Measurements from ENCODE around the gene DDX1. TPM values are rescaled to one million over a fixed set of nuclear protein-coding genes. Genes with fewer than 3 reads are reported as not detected.
"Not testable (repeated sequence)": the region's sequence is repeated elsewhere in the genome, so short reads cannot be mapped to it uniquely, and the experiment has no call there.

The DDX1 gene
- total RNA-seq, 1 experiment from 2014 or later: 70.7 TPM

DNA sequence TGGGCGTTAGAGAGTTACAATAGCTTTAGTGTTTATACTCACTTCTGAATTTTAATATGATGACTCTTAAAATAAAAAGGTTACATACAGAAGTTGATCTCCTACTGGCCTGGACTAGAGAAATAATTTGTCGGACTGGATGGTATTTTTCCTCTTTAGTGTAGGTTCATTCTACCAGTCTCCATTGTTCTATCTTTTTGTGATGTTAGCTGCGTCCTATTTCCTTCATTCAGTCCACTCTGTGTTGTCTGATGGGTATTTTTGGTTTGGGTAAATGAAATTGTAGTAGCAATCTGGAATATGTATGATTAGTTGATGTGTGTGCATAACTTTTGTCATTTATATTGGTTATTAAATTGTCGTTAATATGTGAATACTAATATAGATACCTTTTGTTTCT is 5.3 kb downstream of the DDX1 start:
- DNase-seq: no peak
- Histone ChIP-seq H3K27me3 (ENCODE audit: control insufficient read depth, insufficient read depth, low read length) (no peaks in the 10 kb centered on the region), H3K4me3 (ENCODE audit: insufficient read depth, low read depth, low read length) (no peak overlapping the region), H3K36me3 (replicated peaks; ENCODE audit: control insufficient read depth, insufficient read depth, low read length) (peaks cover 31% of the 10 kb centered on the region)

DNA sequence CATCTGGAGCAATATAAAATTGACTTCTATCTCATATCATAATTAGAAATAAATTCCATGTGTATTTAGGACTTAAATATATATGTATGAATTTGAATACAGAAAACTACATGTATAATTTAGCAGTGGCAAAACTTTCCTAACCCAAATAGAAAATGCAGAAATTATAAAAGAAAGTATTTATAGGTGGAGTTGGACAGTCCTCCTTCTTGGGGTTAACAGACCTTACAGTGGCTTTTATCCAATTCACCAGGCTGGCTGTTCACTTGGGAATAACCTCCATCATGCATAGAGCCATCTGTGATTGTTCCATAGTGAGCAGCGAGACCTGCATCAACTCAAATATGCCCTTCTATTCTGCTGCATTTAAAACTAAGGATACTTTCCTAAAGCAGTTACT is 8.3 kb downstream of the DDX1 start:
- H3K27me3 ChIP-seq (ENCODE audit: control insufficient read depth, insufficient read depth, low read length): no peaks in the 10 kb centered on the region
- no peak overlapping the region for H3K4me3 ChIP-seq (ENCODE audit: insufficient read depth, low read depth, low read length)
- no peak for DNase-seq
- H3K36me3 ChIP-seq (replicated peaks; ENCODE audit: control insufficient read depth, insufficient read depth, low read length): peaks cover 47% of the 10 kb centered on the region

DNA sequence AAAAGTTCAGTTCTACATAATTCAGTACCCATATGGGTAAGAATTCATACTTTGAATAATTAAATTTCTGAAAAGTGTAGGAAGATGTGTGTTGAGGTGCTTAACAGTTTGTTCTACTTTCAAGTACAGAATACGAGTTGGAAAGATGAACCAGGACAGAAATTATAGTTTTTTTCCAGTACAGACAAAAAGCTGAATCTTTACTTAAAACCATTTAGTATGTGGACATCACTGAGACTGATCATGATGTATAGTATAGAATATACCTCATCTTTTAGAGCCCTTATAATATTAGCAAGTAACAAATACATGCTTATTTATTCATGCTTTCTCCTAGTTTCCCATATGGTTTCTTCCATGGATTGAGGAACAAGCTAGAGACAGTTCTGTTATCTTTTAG is 10.0 kb downstream of the DDX1 start:
- Histone ChIP-seq H3K36me3 (replicated peaks; ENCODE audit: control insufficient read depth, insufficient read depth, low read length) (peaks cover 48% of the 10 kb centered on the region), H3K27me3 (ENCODE audit: control insufficient read depth, insufficient read depth, low read length) (no peaks in the 10 kb centered on the region), H3K4me3 (ENCODE audit: insufficient read depth, low read depth, low read length) (no peak overlapping the region)
- DNase-seq: no peak

DNA sequence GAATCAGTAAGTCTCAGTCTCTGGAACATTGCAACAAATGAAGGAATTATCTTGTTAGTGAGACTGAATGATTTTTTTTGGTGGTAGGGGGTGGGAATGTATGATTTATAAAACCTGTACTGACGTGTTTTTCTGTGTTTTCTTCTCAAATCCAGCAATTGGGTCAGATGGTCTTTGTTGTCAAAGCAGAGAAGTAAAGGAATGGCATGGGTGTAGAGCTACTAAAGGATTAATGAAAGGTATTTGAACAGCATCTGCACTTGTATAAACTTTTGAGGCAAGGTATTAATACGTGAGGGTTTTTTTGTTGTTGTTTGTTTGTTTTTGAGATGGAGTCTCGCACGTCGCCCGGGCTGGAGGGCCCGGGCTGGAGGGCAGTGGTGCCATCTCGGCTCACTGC is 10.7 kb downstream of the DDX1 start:
- Histone ChIP-seq H3K36me3 (replicated peaks; ENCODE audit: control insufficient read depth, insufficient read depth, low read length) (peaks cover 49% of the 10 kb centered on the region), H3K4me3 (ENCODE audit: insufficient read depth, low read depth, low read length) (no peak overlapping the region), H3K27me3 (ENCODE audit: control insufficient read depth, insufficient read depth, low read length) (no peaks in the 10 kb centered on the region)
- no peak for DNase-seq

DNA sequence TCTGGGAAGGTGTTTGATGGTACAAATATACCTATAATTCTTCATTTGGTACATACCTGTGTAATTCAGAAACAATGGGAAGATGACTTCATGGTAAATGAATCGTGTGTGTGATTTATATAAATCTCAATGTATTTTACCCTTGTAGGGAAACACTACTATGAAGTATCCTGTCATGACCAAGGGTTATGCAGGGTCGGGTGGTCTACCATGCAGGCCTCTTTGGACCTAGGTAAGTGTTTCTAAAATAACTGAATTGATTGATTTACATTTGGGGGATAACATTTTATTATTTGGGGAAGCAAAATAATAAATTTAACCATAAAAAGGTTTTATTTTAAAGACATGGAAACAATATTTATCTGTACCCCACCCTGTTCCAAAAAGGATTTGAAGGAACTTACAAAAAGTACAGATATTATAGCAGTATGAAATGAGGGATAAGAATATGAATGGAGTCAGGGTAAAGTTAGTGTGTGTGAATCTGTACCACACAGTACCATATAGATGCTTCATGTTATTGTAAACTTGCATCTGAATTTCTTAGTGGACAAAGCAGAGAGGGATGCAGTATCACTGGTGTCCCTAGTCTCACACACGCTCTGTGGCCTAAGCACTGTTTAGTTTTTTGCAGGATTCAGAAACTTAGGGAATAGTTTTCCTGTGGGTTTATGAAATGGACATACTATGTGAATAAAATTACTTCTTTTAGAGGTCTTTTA is 11.5 kb downstream of the DDX1 start:
- H3K4me3 ChIP-seq (ENCODE audit: insufficient read depth, low read depth, low read length): no peak overlapping the region
- no peaks in the 10 kb centered on the region for H3K27me3 ChIP-seq (ENCODE audit: control insufficient read depth, insufficient read depth, low read length)
- peaks cover 50% of the 10 kb centered on the region for H3K36me3 ChIP-seq (replicated peaks; ENCODE audit: control insufficient read depth, insufficient read depth, low read length)
- no peak for DNase-seq

DNA sequence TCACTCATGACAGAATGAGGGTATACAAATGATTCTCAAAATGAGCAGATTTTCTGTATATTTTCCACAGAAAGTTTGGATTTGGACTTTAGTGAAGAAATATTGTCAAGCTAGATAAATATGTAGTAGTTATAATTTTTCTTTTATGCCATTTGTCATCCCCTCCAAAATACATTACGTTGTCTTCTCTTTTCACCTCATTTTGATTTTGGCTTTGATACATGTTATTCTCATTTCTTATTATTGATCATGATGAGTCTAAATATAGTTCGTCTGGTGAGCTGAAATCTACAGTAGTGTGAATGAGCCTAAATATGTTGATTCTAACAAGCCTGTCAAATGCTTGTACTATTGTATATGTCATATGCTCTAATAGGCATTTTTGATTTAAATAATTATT is 12.3 kb downstream of the DDX1 start:
- H3K27me3 ChIP-seq (ENCODE audit: control insufficient read depth, insufficient read depth, low read length): no peaks in the 10 kb centered on the region
- peaks cover 50% of the 10 kb centered on the region for H3K36me3 ChIP-seq (replicated peaks; ENCODE audit: control insufficient read depth, insufficient read depth, low read length)
- no peak for DNase-seq
- H3K4me3 ChIP-seq (ENCODE audit: insufficient read depth, low read depth, low read length): no peak overlapping the region

DNA sequence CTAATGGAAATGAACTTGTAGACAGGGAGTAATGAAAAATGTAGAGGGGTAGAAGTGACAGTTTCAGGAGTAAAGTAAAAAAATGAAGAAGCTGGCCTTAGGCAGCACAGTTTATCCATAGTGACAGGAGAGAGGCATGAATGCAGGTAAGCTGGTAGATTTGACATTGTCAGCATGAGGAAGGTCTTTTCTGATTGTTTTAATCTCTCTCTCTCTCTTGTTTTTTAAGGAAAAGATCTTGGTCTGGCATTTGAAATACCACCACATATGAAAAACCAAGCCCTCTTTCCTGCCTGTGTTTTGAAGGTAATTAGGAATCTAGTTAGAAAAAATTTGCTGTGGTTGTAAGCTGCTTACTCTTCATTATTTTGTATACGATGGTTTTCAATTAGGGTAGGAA is 14.1 kb downstream of the DDX1 start:
- no peak overlapping the region for H3K4me3 ChIP-seq (ENCODE audit: insufficient read depth, low read depth, low read length)
- no peaks in the 10 kb centered on the region for H3K27me3 ChIP-seq (ENCODE audit: control insufficient read depth, insufficient read depth, low read length)
- H3K36me3 ChIP-seq (replicated peaks; ENCODE audit: control insufficient read depth, insufficient read depth, low read length): peaks cover 42% of the 10 kb centered on the region
- DNase-seq: no peak

DNA sequence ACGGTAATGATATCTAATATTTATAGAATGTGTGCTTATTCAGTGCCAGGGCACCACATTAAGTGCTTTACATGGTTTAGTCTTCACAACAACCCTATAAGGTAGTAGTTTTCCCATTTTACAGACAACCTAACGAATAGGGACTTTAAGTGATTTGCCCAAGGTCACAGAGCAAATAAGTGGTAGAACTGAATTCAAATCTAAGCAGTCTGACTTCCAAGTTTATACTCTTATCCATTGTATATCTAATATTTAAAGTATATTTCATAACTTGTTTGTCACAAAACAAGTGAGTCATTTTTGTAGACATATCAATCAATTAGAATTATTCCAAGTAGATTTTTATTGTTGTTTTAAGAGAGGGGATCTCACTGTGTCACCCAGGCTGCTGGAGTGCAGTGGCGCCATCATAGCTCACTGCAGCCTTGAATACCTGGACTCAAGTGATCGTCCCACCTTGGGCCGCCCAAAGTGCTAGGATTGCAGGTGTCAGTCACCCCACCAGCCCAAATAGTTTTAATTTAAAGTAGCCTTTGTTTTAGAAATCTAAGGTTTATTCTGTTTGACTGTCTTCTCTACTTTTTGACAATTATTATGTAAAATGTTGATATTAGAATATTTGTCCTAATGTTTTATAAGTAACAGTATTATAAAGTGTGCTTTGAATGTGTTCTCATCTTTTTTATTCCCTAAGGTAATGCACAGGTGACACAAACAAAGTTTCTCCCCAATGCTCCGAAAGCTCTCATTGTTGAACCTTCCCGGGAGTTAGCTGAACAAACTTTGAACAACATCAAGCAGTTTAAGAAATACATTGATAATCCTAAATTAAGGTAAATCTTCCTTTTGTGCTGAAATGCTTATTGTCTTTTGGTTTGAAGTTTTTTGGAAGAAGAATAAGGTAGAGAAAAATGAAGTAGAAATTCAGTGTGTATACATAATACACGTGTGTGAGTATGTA is 15.1 kb downstream of the DDX1 start:
- Histone ChIP-seq H3K27me3 (ENCODE audit: control insufficient read depth, insufficient read depth, low read length) (no peaks in the 10 kb centered on the region), H3K4me3 (ENCODE audit: insufficient read depth, low read depth, low read length) (no peak overlapping the region), H3K36me3 (replicated peaks; ENCODE audit: control insufficient read depth, insufficient read depth, low read length) (peaks cover 35% of the 10 kb centered on the region)
- DNase-seq: no peak

DNA sequence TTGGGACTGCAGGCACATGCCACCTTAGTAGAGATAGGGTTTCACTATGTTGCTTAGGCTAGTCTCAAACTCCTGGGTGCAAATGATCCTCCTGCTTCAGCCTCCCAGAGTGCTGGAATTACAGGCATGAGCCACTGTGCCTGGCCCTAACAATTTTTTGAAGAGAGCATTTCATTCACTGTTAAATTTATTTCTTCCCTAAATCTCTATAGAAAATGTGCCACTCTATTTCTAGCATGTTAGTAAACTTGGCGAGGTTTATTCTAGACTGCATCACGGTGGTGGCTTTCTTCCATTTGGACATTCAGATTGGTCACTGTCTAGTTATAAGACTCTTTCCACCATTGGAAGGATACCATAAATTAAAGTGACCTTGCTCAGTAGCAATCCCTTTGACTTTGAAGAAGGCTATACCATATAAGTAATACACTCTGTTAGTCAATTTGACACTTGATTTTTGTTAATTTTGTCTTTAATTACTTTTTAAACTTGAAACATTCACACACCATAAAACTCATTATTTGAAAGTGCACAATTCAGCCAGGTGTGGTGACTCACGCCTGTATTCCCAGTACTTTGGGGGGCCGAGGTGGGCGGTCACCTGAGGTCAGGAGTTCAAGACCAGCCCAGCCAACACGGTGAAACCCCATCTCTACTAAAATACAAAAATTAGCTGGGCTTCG is 16.2 kb downstream of the DDX1 start:
- H3K27me3 ChIP-seq (ENCODE audit: control insufficient read depth, insufficient read depth, low read length): no peaks in the 10 kb centered on the region
- DNase-seq: no peak
- no peak overlapping the region for H3K4me3 ChIP-seq (ENCODE audit: insufficient read depth, low read depth, low read length)
- peaks cover 26% of the 10 kb centered on the region for H3K36me3 ChIP-seq (replicated peaks; ENCODE audit: control insufficient read depth, insufficient read depth, low read length)

DNA sequence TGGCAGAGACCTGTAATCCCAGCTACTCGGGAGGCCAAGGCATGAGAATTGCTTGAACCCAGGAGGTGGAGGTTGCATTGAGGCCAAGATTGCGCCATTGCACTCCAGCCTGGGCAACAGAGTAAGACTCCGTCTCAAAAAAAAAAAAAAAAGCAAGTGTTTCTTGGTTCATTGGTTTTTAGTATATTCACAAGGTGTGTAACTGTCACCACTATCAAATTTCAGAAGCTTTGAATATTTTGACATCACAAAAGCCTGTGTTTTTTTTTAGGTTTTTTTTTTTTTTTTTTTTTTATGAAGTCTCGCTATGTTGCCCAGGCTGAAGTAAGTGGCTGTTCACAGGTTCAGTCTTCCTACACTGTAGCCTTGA is 16.7 kb downstream of the DDX1 start:
- Histone ChIP-seq H3K4me3 (ENCODE audit: insufficient read depth, low read depth, low read length) (no peak overlapping the region), H3K36me3 (replicated peaks; ENCODE audit: control insufficient read depth, insufficient read depth, low read length) (peaks cover 27% of the 10 kb centered on the region), H3K27me3 (ENCODE audit: control insufficient read depth, insufficient read depth, low read length) (no peaks in the 10 kb centered on the region)
- no peak for DNase-seq

DNA sequence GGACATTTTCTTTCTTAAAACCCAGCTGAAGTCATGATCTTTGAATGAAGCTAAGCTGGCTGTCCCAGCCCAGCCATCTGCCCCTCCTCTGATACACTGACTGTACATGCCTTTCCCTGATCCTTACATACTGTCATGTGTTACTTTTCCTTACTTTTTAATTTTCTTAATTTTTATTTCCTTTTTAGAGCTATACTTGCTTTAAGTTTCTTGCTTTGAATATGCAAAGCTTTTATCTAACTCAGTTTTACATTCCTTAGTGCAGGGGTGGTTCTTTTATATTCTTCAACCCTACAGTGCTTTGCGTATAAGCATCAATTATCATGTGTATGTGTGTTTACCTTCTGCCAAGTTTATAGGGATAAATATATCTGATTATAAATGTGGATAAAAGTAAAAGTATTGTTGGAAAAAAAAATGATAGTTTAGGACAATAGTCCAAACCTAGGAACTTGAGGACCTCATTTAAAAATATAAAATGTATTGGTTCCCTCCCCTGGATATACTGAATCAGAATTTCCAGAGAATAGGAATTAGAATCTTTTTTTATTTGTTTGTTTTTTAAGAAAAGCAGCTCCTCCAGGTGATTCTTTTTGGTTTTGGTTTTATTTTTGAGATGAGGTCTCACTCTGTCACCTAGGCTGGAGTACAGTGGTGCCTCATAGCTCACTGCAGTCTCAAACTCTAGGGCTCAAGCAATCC is 17.8 kb downstream of the DDX1 start:
- DNase-seq: no peak
- no peaks in the 10 kb centered on the region for H3K27me3 ChIP-seq (ENCODE audit: control insufficient read depth, insufficient read depth, low read length)
- H3K4me3 ChIP-seq (ENCODE audit: insufficient read depth, low read depth, low read length): no peak overlapping the region
- peaks cover 30% of the 10 kb centered on the region for H3K36me3 ChIP-seq (replicated peaks; ENCODE audit: control insufficient read depth, insufficient read depth, low read length)

DNA sequence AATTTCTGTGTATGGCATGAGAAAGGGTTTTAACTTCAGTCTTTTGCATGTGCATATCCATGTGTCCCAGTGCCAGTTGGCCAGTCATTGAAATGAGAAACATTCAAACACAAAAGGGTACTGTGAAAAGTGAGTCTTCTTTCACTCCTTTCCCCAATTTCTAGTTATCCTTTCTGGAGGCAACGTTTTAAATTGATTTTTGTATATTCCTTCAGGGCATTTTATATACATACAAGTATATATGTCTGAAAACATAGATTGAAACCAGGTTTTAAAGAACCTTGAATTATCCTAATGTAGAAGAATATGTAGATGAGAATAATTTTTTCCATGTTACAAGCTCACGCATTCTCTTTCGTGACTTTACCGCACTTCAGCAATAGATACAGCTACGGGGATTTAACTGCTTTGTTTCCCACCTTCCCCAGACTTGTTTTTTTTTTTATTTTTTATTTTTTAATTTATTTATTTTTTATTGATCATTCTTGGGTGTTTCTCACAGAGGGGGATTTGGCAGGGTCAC is 18.8 kb downstream of the DDX1 start:
- H3K27me3 ChIP-seq (ENCODE audit: control insufficient read depth, insufficient read depth, low read length): no peaks in the 10 kb centered on the region
- H3K36me3 ChIP-seq (replicated peaks; ENCODE audit: control insufficient read depth, insufficient read depth, low read length): peaks cover 23% of the 10 kb centered on the region
- H3K4me3 ChIP-seq (ENCODE audit: insufficient read depth, low read depth, low read length): no peak overlapping the region
- DNase-seq: no peak

DNA sequence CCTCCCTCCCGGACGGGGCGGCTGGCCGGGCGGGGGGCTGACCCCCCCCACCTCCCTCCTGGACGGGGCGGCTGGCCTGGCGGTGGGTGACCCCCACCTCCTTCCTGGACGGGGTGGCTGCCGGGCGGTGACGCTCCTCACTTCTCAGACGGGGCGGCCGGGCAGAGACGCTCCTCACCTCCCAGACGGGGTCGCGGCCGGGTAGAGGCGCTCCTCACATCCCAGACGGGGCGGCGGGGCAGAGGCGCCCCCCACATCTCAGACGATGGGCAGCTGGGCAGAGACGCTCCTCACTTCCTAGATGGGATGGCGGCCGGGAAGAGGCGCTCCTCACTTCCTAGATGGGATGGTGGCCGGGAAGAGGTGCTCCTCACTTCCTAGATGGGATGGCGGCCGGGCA is 20.4 kb downstream of the DDX1 start:
- peaks cover 18% of the 10 kb centered on the region for H3K36me3 ChIP-seq (replicated peaks; ENCODE audit: control insufficient read depth, insufficient read depth, low read length)
- not testable (repeated sequence) for H3K27me3 ChIP-seq (ENCODE audit: control insufficient read depth, insufficient read depth, low read length); DNase-seq; H3K4me3 ChIP-seq (ENCODE audit: insufficient read depth, low read depth, low read length)

DNA sequence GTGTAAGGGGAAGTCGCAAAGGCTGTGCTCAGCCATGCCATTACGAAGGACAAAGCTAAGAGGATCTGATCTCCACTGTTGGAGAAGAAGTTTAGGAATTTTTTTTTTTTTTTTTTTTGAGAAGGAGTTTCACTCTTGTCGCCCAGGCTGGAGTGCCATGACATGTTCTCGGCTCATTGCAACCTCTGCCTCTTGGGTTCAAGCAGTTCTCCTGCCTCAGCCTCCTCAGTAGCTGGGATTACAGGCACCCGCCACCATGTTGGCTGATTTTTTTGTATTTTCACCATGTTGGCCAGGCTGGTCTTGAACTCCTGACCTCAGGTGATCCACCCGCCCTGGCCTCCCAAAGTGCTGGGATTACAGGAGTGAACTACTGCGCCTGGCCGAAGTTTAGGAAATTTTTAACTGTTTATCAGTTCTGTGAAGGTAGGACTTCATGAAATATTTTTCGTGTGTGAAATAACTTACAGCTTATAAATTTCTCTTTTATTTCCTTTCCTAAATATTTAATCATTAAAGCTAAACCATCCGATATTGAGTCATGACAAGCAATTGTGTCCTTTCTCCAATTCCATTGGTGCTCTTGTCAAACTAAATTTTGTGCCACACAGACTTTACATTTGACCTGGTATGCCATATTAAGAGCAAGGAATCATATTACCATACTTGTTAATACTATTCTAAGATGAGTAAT is 22.2 kb downstream of the DDX1 start:
- H3K27me3 ChIP-seq (ENCODE audit: control insufficient read depth, insufficient read depth, low read length): no peaks in the 10 kb centered on the region
- peaks cover 13% of the 10 kb centered on the region for H3K36me3 ChIP-seq (replicated peaks; ENCODE audit: control insufficient read depth, insufficient read depth, low read length)
- H3K4me3 ChIP-seq (ENCODE audit: insufficient read depth, low read depth, low read length): no peak overlapping the region
- no peak for DNase-seq

Data from H7 (cell line).